A673 (cell line): Measurements from ENCODE around the gene MYO1C.

ENCODE experiments used
- CTCF ChIP-seq: fragments of 300-800, 200-600 bp; sonication (generic); conservative IDR thresholded peaks from 2 replicates; pipeline ENCODE4 v1.5.1; 2017; ENCODE audit warnings: low read depth, mild to moderate bottlenecking, antibody characterized with exemption, low read length, moderate library complexity, mixed read lengths
- EZH2 ChIP-seq: fragments of 200-600 bp; sonication (generic); IDR thresholded peaks from 2 replicates; pipeline ENCODE4 v1.6.1; 2017; ENCODE audit warnings: borderline replicate concordance, low read depth, mild to moderate bottlenecking, mixed read lengths, antibody characterized with exemption, low read length; ENCODE audit not compliant: poor library complexity, severe bottlenecking

GRCh38 chr17:1503699-1504098 is 11.2 kb upstream of the MYO1C start:
- TF ChIP-seq EZH2 = no peak
- TF ChIP-seq CTCF = no peak
